K562 (cell line): ENCODE data around the gene EIF4E. TPM values are rescaled to one million over a fixed set of nuclear protein-coding genes. Genes with fewer than 3 reads are reported as not detected.

ENCODE experiments used
- ATAC-seq: fragments of 200-7000 bp; cut with Tn5 transposase; 3 replicates; pipeline ENCODE4 v1.9.1; 2020; ENCODE audit warnings: moderate library complexity
- BruUV-seq: library from RNA; stranded (reverse); fragments of 400-500 nt; replicated peaks from 2 replicates; lab custom pipeline; 2021; lab: Mats Ljungman, UMichigan
- CTCF ChIA-PET: fragments of 300-600 bp; formaldehyde crosslinking; extraction: SDS; loops from one replicate; lab custom pipeline; 2021; ENCODE audit warnings: low intra/inter-chr PET ratio; lab: Yijun Ruan, JAX
- POLR2A ChIA-PET: fragments of 300-600, 350-650 bp; sonication (Branson Sonifier 250); formaldehyde crosslinking; extraction: SDS; loops from one replicate; lab custom pipeline; 2021; ENCODE audit warnings: antibody characterized with exemption, inconsistent platforms; lab: Yijun Ruan, JAX
- DNase-seq, 4 experiments: peaks; one replicate each; pipeline versions ENCODE4 v3.0.0 to v3.0.0-alpha.2; 2011 to 2018; ENCODE audit warnings: low spot score in 3 of 4, mixed read lengths in 3 of 4; ENCODE audit errors: extremely low read depth in 1 of 4
- FAIRE-seq: peaks from 2 replicates; lab custom pipeline; 2011; peaks lifted over from hg19 to GRCh38; lab: Jason Lieb, UNC
- H2AFZ ChIP-seq: 2 replicates; pipeline ENCODE4 v1.6.0; 2011; ENCODE audit warnings: low read depth, low read length, control low read depth, inconsistent platforms
- H3K27ac ChIP-seq: fragments of 200-600 bp; 3 replicates; pipeline ENCODE4 v1.8.0; 2011; ENCODE audit warnings: low read depth, mild to moderate bottlenecking, control low read depth, inconsistent platforms, low read length, moderate library complexity, mixed read lengths; ENCODE audit errors: extremely low read depth
- H3K27me3 ChIP-seq, 2 experiments: fragments of 300-600 bp in 1 of 2; 2 replicates in 1 of 2; 3 replicates in 1 of 2; pipeline versions ENCODE4 v1.6.0 to v1.8.0; 2011; ENCODE audit warnings: inconsistent platforms in 2 of 2, low read length in 2 of 2, mild to moderate bottlenecking in 1 of 2, mixed read lengths in 1 of 2, moderate library complexity in 1 of 2; ENCODE audit not compliant: control insufficient read depth in 2 of 2, insufficient read depth in 2 of 2
- H3K36me3 ChIP-seq: fragments of 300-600 bp; 3 replicates; pipeline ENCODE4 v1.8.0; 2011; ENCODE audit warnings: mild to moderate bottlenecking, low read length, inconsistent platforms; ENCODE audit not compliant: control insufficient read depth, insufficient read depth
- H3K4me1 ChIP-seq, 2 experiments: fragments of 200-600 bp in 1 of 2; replicated peaks in 1 of 2; 2 replicates in 1 of 2; 3 replicates in 1 of 2; pipeline versions ENCODE4 v1.5.1 to v1.8.0; 2011; ENCODE audit warnings: inconsistent platforms in 2 of 2, low read length in 2 of 2, mild to moderate bottlenecking in 1 of 2, mixed read lengths in 1 of 2, moderate library complexity in 1 of 2; ENCODE audit not compliant: control insufficient read depth in 2 of 2, insufficient read depth in 2 of 2
- H3K4me2 ChIP-seq: 2 replicates; pipeline ENCODE4 v1.6.1; 2011; ENCODE audit warnings: low read length, control low read depth, inconsistent platforms, mixed read lengths; ENCODE audit not compliant: insufficient read depth
- H3K4me3 ChIP-seq: fragments of 200-600 bp; sonication (generic), shearing (Covaris generic); 2 replicates; pipeline ENCODE4 v1.5.1; 2016; ENCODE audit warnings: control low read depth, inconsistent platforms
- H3K79me2 ChIP-seq: fragments of 200-600 bp; 3 replicates; pipeline ENCODE4 v1.8.0; 2011; ENCODE audit warnings: low read length, inconsistent platforms; ENCODE audit not compliant: control insufficient read depth, insufficient read depth
- H3K9ac ChIP-seq, 2 experiments: 2 replicates each; pipeline versions ENCODE4 v1.6.0 to v1.6.1; 2011; ENCODE audit warnings: low read depth in 2 of 2, low read length in 2 of 2, control low read depth in 1 of 2, inconsistent platforms in 1 of 2, mild to moderate bottlenecking in 1 of 2, mixed read lengths in 1 of 2; ENCODE audit not compliant: insufficient read depth in 1 of 2
- H3K9me1 ChIP-seq: one replicate; pipeline ENCODE4 v1.6.0; 2011; ENCODE audit warnings: inconsistent platforms, mild to moderate bottlenecking, low read length, moderate library complexity; ENCODE audit not compliant: control insufficient read depth, insufficient read depth
- H3K9me3 ChIP-seq: replicated peaks from 2 replicates; pipeline ENCODE4 v1.5.1; 2011; ENCODE audit warnings: low read depth, low read length, inconsistent platforms; ENCODE audit not compliant: control insufficient read depth, insufficient read depth
- H4K20me1 ChIP-seq: replicated peaks from 2 replicates; pipeline ENCODE4 v1.6.1; 2011; ENCODE audit warnings: low read length, inconsistent platforms, mixed read lengths; ENCODE audit not compliant: control insufficient read depth, insufficient read depth
- BCOR ChIP-seq: fragments of 450-650 bp; IDR thresholded peaks from 2 replicates; pipeline ENCODE4 v1.6.1; 2016
- BRD9 ChIP-seq: fragments of 450-650 bp; IDR thresholded peaks from 2 replicates; pipeline ENCODE4 v1.6.1; 2018; ENCODE audit warnings: low read depth; ENCODE audit not compliant: partially characterized antibody
- CEBPG ChIP-seq, 3 experiments: fragments of 200-800 bp in 1 of 3; sonication (Bioruptor generic) in 1 of 3; sonication (generic) in 1 of 3; formaldehyde crosslinking in 1 of 3; IDR thresholded peaks in 2 of 3; conservative IDR thresholded peaks in 1 of 3; 2 replicates each; pipeline versions ENCODE4 v1.6.1 to v1.8.0; 2016 to 2022; ENCODE audit warnings: missing compliant biosample characterization in 2 of 3, missing genetic modification characterization in 2 of 3, mild to moderate bottlenecking in 1 of 3, missing genetic modification reagents in 1 of 3
- CREBBP ChIP-seq: IDR thresholded peaks from one replicate; pipeline ENCODE4 v1.6.1; 2012; ENCODE audit warnings: low read depth, mild to moderate bottlenecking, control low read depth, inconsistent platforms, low read length
- KLF13 ChIP-seq: fragments of 450-650 bp; IDR thresholded peaks from 2 replicates; pipeline ENCODE4 v1.6.1; 2016; ENCODE audit warnings: missing genetic modification characterization, low read depth, mild to moderate bottlenecking, missing compliant biosample characterization, moderate library complexity, borderline replicate concordance
- PTBP1 ChIP-seq: fragments of 200-400 bp; formaldehyde crosslinking; IDR thresholded peaks from 2 replicates; pipeline ENCODE4 v1.6.1; 2017; ENCODE audit warnings: low read depth, low read length
- TAF15 ChIP-seq: fragments of 200-400 bp; formaldehyde crosslinking; IDR thresholded peaks from 2 replicates; pipeline ENCODE4 v1.6.1; 2017; ENCODE audit warnings: mild to moderate bottlenecking, low read depth, low read length, moderate library complexity
- TFAM ChIP-seq: fragments of 250-450 bp; sonication (Bioruptor Pico); conservative IDR thresholded peaks from 2 replicates; pipeline ENCODE4 v1.5.0; 2021; ENCODE audit warnings: mild to moderate bottlenecking, moderate library complexity
- TRIM24 ChIP-seq, 2 experiments: fragments of 450-650 bp; IDR thresholded peaks; 2 replicates each; pipeline ENCODE4 v1.6.1; 2016
- ZBTB26 ChIP-seq: fragments of 450-650 bp; formaldehyde crosslinking; IDR thresholded peaks from 2 replicates; pipeline ENCODE4 v1.4.0; 2022; ENCODE audit warnings: missing genetic modification characterization
- ZBTB7A ChIP-seq: IDR thresholded peaks from 2 replicates; pipeline ENCODE4 v1.6.1; 2011; ENCODE audit warnings: low read depth, mild to moderate bottlenecking, low read length, moderate library complexity, borderline replicate concordance; ENCODE audit not compliant: control insufficient read depth
- ZNF24 ChIP-seq: fragments of 450-650 bp; IDR thresholded peaks from 2 replicates; pipeline ENCODE4 v1.6.1; 2016
- WGBS: fragments of 100-300 bp; shearing (Covaris generic); methylation state at CpG from one replicate; pipeline ENCODE4 v1.1.6; 2016; ENCODE audit warnings: low coverage, mixed read lengths; ENCODE audit not compliant: insufficient coverage; ENCODE audit errors: missing lambda C conversion rate; 5-methylcytosine and 5-hydroxymethylcytosine counted together
- in situ Hi-C: fragments of 300-500 bp; cut with MboI; formaldehyde crosslinking; loops from 4 replicates; pipeline ENCODE4 v1.15.0; 2018; ENCODE audit warnings: inconsistent platforms, mixed read lengths
- intact Hi-C: fragments of 100-400 bp; cut with micrococcal nuclease; formaldehyde crosslinking; loops from 2 replicates; pipeline ENCODE4 v1.14.2; 2022
- polyA plus RNA-seq, 8 experiments: library from polyadenylated mRNA; depleted of rRNA in 4 of 8; stranded (reverse) in 5 of 8; unstranded in 3 of 8; fragments of >200 nt; fragmentation: Nextera tagmentation in 2 of 8; fragmentation: Illumina TruSeq in 1 of 8; extraction: Ambion mirVana in 2 of 8; extraction: Trizol in 1 of 8; gene quantifications; 2 replicates each; pipeline versions ENCODE4 v1.2.1 to v1.2.3, GENCODE V29; 2011 to 2014; ENCODE audit warnings: inconsistent platforms in 1 of 8, missing spikeins in 1 of 8
- total RNA-seq, 7 experiments: library from RNA; depleted of rRNA in 6 of 7; stranded (reverse); fragments of >200 nt in 6 of 7; fragmentation: Illumina TruSeq in 2 of 7; extraction: Trizol in 2 of 7; gene quantifications; 2 replicates each; pipeline versions ENCODE4 v1.2.1 to v1.2.3, GENCODE V29; 2011 to 2021; ENCODE audit warnings: low replicate concordance in 1 of 7
- TF ChIP-seq, protein P1 (sequence below): fragments of 450-650 bp; IDR thresholded peaks from 2 replicates; pipeline ENCODE4 v1.6.1; 2016; ENCODE audit warnings: antibody characterized with exemption
- TF ChIP-seq, protein P2 (sequence below), 2 experiments: fragments of 450-650 bp in 1 of 2; sonication (generic) in 1 of 2; formaldehyde crosslinking in 1 of 2; IDR thresholded peaks in 1 of 2; conservative IDR thresholded peaks in 1 of 2; 2 replicates each; pipeline versions ENCODE4 v1.6.1 to v1.8.1; 2016 to 2023; ENCODE audit warnings: mild to moderate bottlenecking in 2 of 2, moderate library complexity in 2 of 2, inconsistent platforms in 1 of 2, missing genetic modification reagents in 1 of 2

Gene EIF4E
- total and polyA plus RNA-seq, 9 of the 15 experiments (the other 6 are each of a cell fraction or from before 2014, with no cell fraction given), result 164 to 489 (median 179) TPM

DNA sequence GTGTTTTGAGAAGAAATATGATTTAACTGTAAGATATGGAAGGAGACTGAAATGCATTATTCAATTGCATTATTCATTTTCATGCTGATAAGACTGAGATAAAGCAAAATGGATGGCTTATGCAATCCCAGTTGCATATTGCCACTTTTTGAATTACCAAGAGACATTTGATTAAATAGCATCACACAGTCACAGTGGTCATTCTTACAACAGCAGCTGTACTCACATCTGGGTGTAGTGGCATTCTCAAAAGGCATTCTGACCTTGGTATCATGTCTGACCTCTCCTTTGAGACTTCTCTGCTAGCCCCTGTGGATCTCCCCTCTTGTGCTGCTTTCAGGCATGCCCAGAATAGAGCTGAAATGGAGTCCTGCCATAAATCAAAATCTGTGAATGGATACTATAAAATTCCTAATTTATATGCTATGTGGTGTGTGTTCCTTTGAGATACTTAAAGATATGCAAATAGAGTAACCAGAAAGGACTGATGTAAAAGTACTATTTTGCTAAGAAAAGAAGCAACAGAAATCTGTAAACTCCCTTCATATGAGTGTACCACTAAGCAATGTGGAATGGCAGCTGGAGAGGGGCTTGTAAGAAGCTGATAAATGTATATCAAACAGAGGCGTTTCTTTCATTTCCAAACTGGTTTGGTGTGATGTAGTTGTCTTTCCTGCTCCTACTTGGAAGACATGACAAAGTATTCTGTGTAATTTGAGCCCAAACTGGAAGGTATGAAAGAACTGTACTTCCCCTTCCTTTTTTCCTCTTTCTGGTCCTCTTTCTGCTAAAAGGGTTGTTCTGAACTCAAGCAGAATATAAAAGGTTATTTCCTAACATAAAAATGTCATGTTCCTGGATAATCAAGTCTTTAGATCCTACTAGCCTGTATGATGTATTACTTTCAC is 41.2 kb upstream of the EIF4E start:
- Histone ChIP-seq H3K27ac (no peak overlapping the region), H3K4me2 (no peak overlapping the region; the same call in 1 of the 2 replicates), H3K36me3 (no peaks in the 10 kb centered on the region), H4K20me1 (no peaks in the 10 kb centered on the region), H3K4me3 (no peak overlapping the region), H3K27me3 (no peaks in the 10 kb centered on the region), H3K9me3 (no peaks in the 10 kb centered on the region), H3K9ac (peak overlapping the region in 1 of 2 experiments; percentile 5; a peak in 1 of 4 replicates), H3K79me2 (no peaks in the 10 kb centered on the region), H3K9me1 (no peaks in the 10 kb centered on the region), H3K4me1 (peaks cover 0 to 12% of the 10 kb centered on the region in 2 experiments; a peak in 4 of 5 replicates), H2AFZ (peak overlapping the region; percentile 58)
- ChIA-PET POLR2A (no interaction called here), CTCF (no interaction called here)
- ATAC-seq, result peak; percentile 65
- intact Hi-C loops, result no loop called here
- in situ Hi-C loops, result no loop called here
- BruUV-seq, result no TSS peak
- no peak for DNase-seq
- TF ChIP-seq TAF15, result no peak
- TF ChIP-seq CEBPG (CRISPR knock-in tag; IDR thresholded peaks at IDR 0.05), result peak; percentile 81
- TF ChIP-seq CEBPG (tag; conservative IDR thresholded peaks at IDR 0.05 in 1 of 2, IDR thresholded peaks at IDR 0.05 in 1 of 2), result peak; percentile 49 to 63
- TF ChIP-seq, protein P1, sequence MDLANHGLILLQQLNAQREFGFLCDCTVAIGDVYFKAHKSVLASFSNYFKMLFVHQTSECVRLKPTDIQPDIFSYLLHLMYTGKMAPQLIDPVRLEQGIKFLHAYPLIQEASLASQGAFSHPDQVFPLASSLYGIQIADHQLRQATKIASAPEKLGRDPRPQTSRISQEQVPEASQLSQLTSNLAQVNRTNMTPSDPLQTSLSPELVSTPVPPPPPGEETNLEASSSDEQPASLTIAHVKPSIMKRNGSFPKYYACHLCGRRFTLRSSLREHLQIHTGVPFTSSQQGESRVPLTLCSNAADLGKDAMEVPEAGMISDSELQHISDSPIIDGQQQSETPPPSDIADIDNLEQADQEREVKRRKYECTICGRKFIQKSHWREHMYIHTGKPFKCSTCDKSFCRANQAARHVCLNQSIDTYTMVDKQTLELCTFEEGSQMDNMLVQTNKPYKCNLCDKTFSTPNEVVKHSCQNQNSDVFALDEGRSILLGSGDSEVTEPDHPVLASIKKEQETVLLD, result no peak
- TF ChIP-seq KLF13, result no peak
- peak in 1 of 2 experiments; percentile 38; a peak in 1 of 4 replicates for TF ChIP-seq TRIM24 (IDR thresholded peaks at IDR 0.05)
- no peak for TF ChIP-seq BCOR
- TF ChIP-seq ZBTB26 (CRISPR knock-in tag), result no peak
- TF ChIP-seq ZNF24, result peak; percentile 23; the same call in 1 of the 2 replicates
- no peak for TF ChIP-seq CREBBP
- no peak for TF ChIP-seq TFAM (CRISPR knock-in tag)
- TF ChIP-seq, protein P2, sequence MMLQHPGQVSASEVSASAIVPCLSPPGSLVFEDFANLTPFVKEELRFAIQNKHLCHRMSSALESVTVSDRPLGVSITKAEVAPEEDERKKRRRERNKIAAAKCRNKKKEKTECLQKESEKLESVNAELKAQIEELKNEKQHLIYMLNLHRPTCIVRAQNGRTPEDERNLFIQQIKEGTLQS (IDR thresholded peaks at IDR 0.05), result peak; percentile 58; the same call in 1 of the 2 replicates
- TF ChIP-seq, protein P2 (CRISPR knock-in tag; conservative IDR thresholded peaks at IDR 0.05), result no peak
- TF ChIP-seq PTBP1, result no peak
- TF ChIP-seq BRD9, result no peak
- TF ChIP-seq ZBTB7A, result no peak
- FAIRE-seq, result peak; percentile 51
- 0% methylated on average over 1 of the region's 1 CpG for WGBS
